GM12873 (cell line): ENCODE data around the gene PCDHB2.
A peak's percentile ranks its signal among the peaks of the same experiment; 100 is the strongest.

Experiments
- CTCF ChIP-seq: IDR thresholded peaks from 2 replicates; pipeline ENCODE4 v1.5.1; 2012; ENCODE audit warnings: low read depth, mild to moderate bottlenecking, moderate library complexity, low read length, control low read depth; ENCODE audit not compliant: insufficient read depth; ENCODE audit errors: missing control alignments

The PCDHB2 gene

GRCh38 chr5:141094481-141095262 lies at the start of gene PCDHB2:
TSS of gene PCDHB2 (plus strand) at chr5:141094615. CDS start at chr5:141094791, 176 bp downstream.
- TF ChIP-seq CTCF: peak; percentile 15

GRCh38 chr5:141050622-141051520 lies 43.5 kb upstream of the PCDHB2 start, which contains the start of gene PCDHB1:
TSS of gene PCDHB1 (plus strand) at chr5:141051374. CDS start at chr5:141051471, 97 bp downstream.
- no peak for TF ChIP-seq CTCF

GRCh38 chr5:141051521-141051866 lies 42.9 kb upstream of the PCDHB2 start:
- no peak for TF ChIP-seq CTCF

- TF ChIP-seq CTCF: no peak
Observed at GRCh38 chr5:141077826-141078225, 16.6 kb upstream of the PCDHB2 start.

- TF ChIP-seq CTCF: no peak
Observed at GRCh38 chr5:141082228-141082627, 12.2 kb upstream of the PCDHB2 start.

GRCh38 chr5:141084487-141084989 lies 9.9 kb upstream of the PCDHB2 start:
- peak; percentile 37 for TF ChIP-seq CTCF

GRCh38 chr5:141095263-141095641 lies 837 bp downstream of the PCDHB2 start:
- TF ChIP-seq CTCF: no peak
